ENCODE results near the gene CUL9.

The CUL9 gene

GRCh38 chr6:43199912-43200311 is 17.9 kb downstream of the CUL9 start:
- no peak overlapping the region for H3K4me2 ChIP-seq (ENCODE audit: insufficient read depth, low read length)
- no peak overlapping the region for H2AFZ ChIP-seq (ENCODE audit: low read depth, low read length)
- H3K27ac ChIP-seq (ENCODE audit: low read length), result no peak overlapping the region
- H3K36me3 ChIP-seq (ENCODE audit: insufficient read depth, low read length), result peaks cover 55% of the 10 kb centered on the region
- no peak for TF ChIP-seq EZH2 (IDR thresholded peaks at IDR 0.05; ENCODE audit: borderline replicate concordance, low read depth, low read length, severe bottlenecking)
- TF ChIP-seq CTCF (IDR thresholded peaks at IDR 0.05; ENCODE audit: borderline replicate concordance, extremely low read depth, low read length, poor library complexity, severe bottlenecking), result no peak
- H4K20me1 ChIP-seq (ENCODE audit: insufficient read depth, low read length), result no peaks in the 10 kb centered on the region
- ATAC-seq (ENCODE audit: insufficient read depth, low read depth) (no peak), DNase-seq (no peak)
- no peaks in the 10 kb centered on the region for H3K27me3 ChIP-seq (ENCODE audit: insufficient read depth, low read length, poor library complexity)
- no peaks in the 10 kb centered on the region for H3K79me2 ChIP-seq (ENCODE audit: insufficient read depth, low read length)
- H3K4me3 ChIP-seq (ENCODE audit: low read depth in 1 of 2, low read length in 2 of 2), result no peak overlapping the region
- H3K4me1 ChIP-seq (ENCODE audit: insufficient read depth, low read length), result no peaks in the 10 kb centered on the region
- H3K9ac ChIP-seq (ENCODE audit: low read depth, low read length), result no peak overlapping the region
- no peaks in the 10 kb centered on the region for H3K9me3 ChIP-seq (ENCODE audit: insufficient read depth, low read length, severe bottlenecking)

GRCh38 chr6:43200541-43200940 is 18.5 kb downstream of the CUL9 start:
- Histone ChIP-seq H3K4me2 (ENCODE audit: insufficient read depth, low read length) (no peak overlapping the region), H3K36me3 (ENCODE audit: insufficient read depth, low read length) (peaks cover 50% of the 10 kb centered on the region), H3K27me3 (ENCODE audit: insufficient read depth, low read length, poor library complexity) (no peaks in the 10 kb centered on the region), H3K79me2 (ENCODE audit: insufficient read depth, low read length) (no peaks in the 10 kb centered on the region), H2AFZ (ENCODE audit: low read depth, low read length) (no peak overlapping the region), H3K9me3 (ENCODE audit: insufficient read depth, low read length, severe bottlenecking) (no peaks in the 10 kb centered on the region), H3K4me3 (ENCODE audit: low read depth in 1 of 2, low read length in 2 of 2) (no peak overlapping the region), H3K4me1 (ENCODE audit: insufficient read depth, low read length) (no peaks in the 10 kb centered on the region), H3K9ac (ENCODE audit: low read depth, low read length) (no peak overlapping the region), H4K20me1 (ENCODE audit: insufficient read depth, low read length) (no peaks in the 10 kb centered on the region), H3K27ac (ENCODE audit: low read length) (no peak overlapping the region)
- no peak for DNase-seq
- TF ChIP-seq EZH2 (IDR thresholded peaks at IDR 0.05; ENCODE audit: borderline replicate concordance, low read depth, low read length, severe bottlenecking), result no peak
- no peak for TF ChIP-seq CTCF (IDR thresholded peaks at IDR 0.05; ENCODE audit: borderline replicate concordance, extremely low read depth, low read length, poor library complexity, severe bottlenecking)
- no peak for ATAC-seq (ENCODE audit: insufficient read depth, low read depth)

- ATAC-seq (ENCODE audit: insufficient read depth, low read depth), result no peak
- no peak for TF ChIP-seq CTCF (IDR thresholded peaks at IDR 0.05; ENCODE audit: borderline replicate concordance, extremely low read depth, low read length, poor library complexity, severe bottlenecking)
- no peak for TF ChIP-seq EZH2 (IDR thresholded peaks at IDR 0.05; ENCODE audit: borderline replicate concordance, low read depth, low read length, severe bottlenecking)
Observed at GRCh38 chr6:43202451-43202850, 20.5 kb downstream of the CUL9 start.

More at GRCh38 chr6:43202451-43202850, 20.5 kb downstream of the CUL9 start:
- H3K36me3 ChIP-seq (ENCODE audit: insufficient read depth, low read length), result peaks cover 32% of the 10 kb centered on the region
- no peak overlapping the region for H3K9ac ChIP-seq (ENCODE audit: low read depth, low read length)
- H3K27me3 ChIP-seq (ENCODE audit: insufficient read depth, low read length, poor library complexity), result no peaks in the 10 kb centered on the region
- no peaks in the 10 kb centered on the region for H3K9me3 ChIP-seq (ENCODE audit: insufficient read depth, low read length, severe bottlenecking)
- no peak overlapping the region for H2AFZ ChIP-seq (ENCODE audit: low read depth, low read length)
- H3K4me1 ChIP-seq (ENCODE audit: insufficient read depth, low read length), result no peaks in the 10 kb centered on the region
- no peak overlapping the region for H3K4me3 ChIP-seq (ENCODE audit: low read depth in 1 of 2, low read length in 2 of 2)
- no peaks in the 10 kb centered on the region for H4K20me1 ChIP-seq (ENCODE audit: insufficient read depth, low read length)
- no peak for DNase-seq
- H3K4me2 ChIP-seq (ENCODE audit: insufficient read depth, low read length), result no peak overlapping the region
- H3K79me2 ChIP-seq (ENCODE audit: insufficient read depth, low read length), result no peaks in the 10 kb centered on the region
- H3K27ac ChIP-seq (ENCODE audit: low read length), result no peak overlapping the region
